HEK293 (cell line): ENCODE results near the gene PNMA5.

Source experiments
- CTCF ChIA-PET: fragments of 350-600 bp; formaldehyde crosslinking; extraction: SDS; loops from one replicate; lab custom pipeline; 2021; ENCODE audit warnings: antibody characterized with exemption; lab: Yijun Ruan, JAX
- POLR2A ChIA-PET: fragments of 300-600 bp; formaldehyde crosslinking; extraction: SDS; loops from one replicate; lab custom pipeline; 2020; ENCODE audit warnings: antibody characterized with exemption, inconsistent platforms; lab: Yijun Ruan, JAX
- H3K27ac ChIP-seq: fragments of 200-500 bp; sonication (Bioruptor generic); 2 replicates; pipeline ENCODE4 v1.5.1; 2014; ENCODE audit warnings: low read depth, low read length, control low read depth, inconsistent platforms; ENCODE audit errors: extremely low read depth
- H3K36me3 ChIP-seq, 2 experiments: fragments of 200-500 bp in 1 of 2; sonication (Bioruptor generic) in 1 of 2; 1 replicate in 1 of 2; 2 replicates in 1 of 2; pipeline ENCODE4 v1.5.1; 2014 to 2017; ENCODE audit warnings: inconsistent platforms in 2 of 2, low read length in 2 of 2; ENCODE audit not compliant: control insufficient read depth in 2 of 2, insufficient read depth in 1 of 2
- H3K4me1 ChIP-seq: fragments of 200-500 bp; sonication (Bioruptor generic); 2 replicates; pipeline ENCODE4 v1.5.1; 2014; ENCODE audit warnings: mild to moderate bottlenecking, low read length, inconsistent platforms; ENCODE audit not compliant: control insufficient read depth, insufficient read depth
- H3K4me3 ChIP-seq: 2 replicates; pipeline ENCODE4 v1.5.1; 2011; ENCODE audit warnings: low read depth, mild to moderate bottlenecking, control low read depth, low read length, moderate library complexity
- H3K9me3 ChIP-seq: fragments of 200-500 bp; sonication (Bioruptor generic); 2 replicates; pipeline ENCODE4 v1.5.1; 2014; ENCODE audit warnings: low read depth, low read length, inconsistent platforms; ENCODE audit not compliant: control insufficient read depth, insufficient read depth
- GFI1B ChIP-seq: fragments of 450-650 bp; formaldehyde crosslinking; IDR thresholded peaks from 2 replicates; pipeline ENCODE4 v1.5.1; 2016; ENCODE audit warnings: missing biosample characterization, missing genetic modification characterization
- KLF16 ChIP-seq: fragments of 450-650 bp; formaldehyde crosslinking; IDR thresholded peaks from 2 replicates; pipeline ENCODE4 v1.5.1; 2017; ENCODE audit warnings: missing biosample characterization, missing genetic modification characterization
- KLF8 ChIP-seq: fragments of 450-650 bp; formaldehyde crosslinking; IDR thresholded peaks from 2 replicates; pipeline ENCODE4 v1.5.1; 2016; ENCODE audit warnings: missing biosample characterization, missing genetic modification characterization
- MEIS1 ChIP-seq: sonication (generic); formaldehyde crosslinking; IDR thresholded peaks from 2 replicates; pipeline ENCODE4 v1.8.1; 2022; ENCODE audit warnings: missing genetic modification reagents, mild to moderate bottlenecking, borderline replicate concordance
- REPIN1 ChIP-seq: fragments of 450-650 bp; formaldehyde crosslinking; IDR thresholded peaks from 2 replicates; pipeline ENCODE4 v1.5.1; 2017; ENCODE audit warnings: missing biosample characterization, missing genetic modification characterization, low read depth
- SP2 ChIP-seq: fragments of 450-650 bp; formaldehyde crosslinking; IDR thresholded peaks from 2 replicates; pipeline ENCODE4 v1.5.1; 2016; ENCODE audit warnings: missing biosample characterization, missing genetic modification characterization
- ZBTB21 ChIP-seq: fragments of 450-650 bp; formaldehyde crosslinking; IDR thresholded peaks from 2 replicates; pipeline ENCODE4 v1.5.1; 2017; ENCODE audit warnings: missing biosample characterization, missing genetic modification characterization
- ZFP37 ChIP-seq: fragments of 450-650 bp; formaldehyde crosslinking; IDR thresholded peaks from 2 replicates; pipeline ENCODE4 v1.5.1; 2016; ENCODE audit warnings: missing biosample characterization, missing genetic modification characterization
- ZFP41 ChIP-seq: fragments of 450-650 bp; formaldehyde crosslinking; IDR thresholded peaks from 2 replicates; pipeline ENCODE4 v1.5.1; 2016; ENCODE audit warnings: missing biosample characterization, missing genetic modification characterization, borderline replicate concordance
- ZIC2 ChIP-seq: fragments of 450-650 bp; formaldehyde crosslinking; IDR thresholded peaks from 2 replicates; pipeline ENCODE4 v1.5.1; 2016; ENCODE audit warnings: missing biosample characterization, missing genetic modification characterization
- ZNF174 ChIP-seq: fragments of 450-650 bp; formaldehyde crosslinking; IDR thresholded peaks from 2 replicates; pipeline ENCODE4 v1.5.0; 2017; ENCODE audit warnings: missing biosample characterization, mild to moderate bottlenecking, missing genetic modification characterization
- ZNF2 ChIP-seq: fragments of 450-650 bp; formaldehyde crosslinking; IDR thresholded peaks from 2 replicates; pipeline ENCODE4 v1.5.1; 2016; ENCODE audit warnings: missing biosample characterization, missing genetic modification characterization
- ZNF214 ChIP-seq: fragments of 450-650 bp; formaldehyde crosslinking; IDR thresholded peaks from 2 replicates; pipeline ENCODE4 v1.5.1; 2017; ENCODE audit warnings: missing biosample characterization, mild to moderate bottlenecking, missing genetic modification characterization, borderline replicate concordance
- ZNF223 ChIP-seq: fragments of 450-650 bp; formaldehyde crosslinking; IDR thresholded peaks from 2 replicates; pipeline ENCODE4 v1.5.1; 2016; ENCODE audit warnings: missing biosample characterization, missing genetic modification characterization
- ZNF266 ChIP-seq: fragments of 450-650 bp; formaldehyde crosslinking; IDR thresholded peaks from 2 replicates; pipeline ENCODE4 v1.5.1; 2016; ENCODE audit warnings: missing biosample characterization, missing genetic modification characterization, low read depth
- ZNF335 ChIP-seq: fragments of 450-650 bp; formaldehyde crosslinking; conservative IDR thresholded peaks from 2 replicates; pipeline ENCODE4 v1.5.1; 2016; ENCODE audit warnings: missing biosample characterization, missing genetic modification characterization
- ZNF530 ChIP-seq: fragments of 450-650 bp; formaldehyde crosslinking; IDR thresholded peaks from 2 replicates; pipeline ENCODE4 v1.5.1; 2016; ENCODE audit warnings: low read depth, missing biosample characterization, missing genetic modification characterization
- ZNF560 ChIP-seq: fragments of 450-650 bp; formaldehyde crosslinking; IDR thresholded peaks from 2 replicates; pipeline ENCODE4 v1.5.1; 2017; ENCODE audit warnings: missing biosample characterization, missing genetic modification characterization, borderline replicate concordance
- ZNF596 ChIP-seq: fragments of 450-650 bp; IDR thresholded peaks from 2 replicates; pipeline ENCODE4 v1.5.0; 2018; ENCODE audit warnings: missing biosample characterization, mild to moderate bottlenecking, missing genetic modification characterization, moderate library complexity
- ZNF654 ChIP-seq: fragments of 450-650 bp; formaldehyde crosslinking; IDR thresholded peaks from 2 replicates; pipeline ENCODE4 v1.5.1; 2016; ENCODE audit warnings: low read depth, missing biosample characterization, missing genetic modification characterization
- ZNF707 ChIP-seq: fragments of 450-650 bp; formaldehyde crosslinking; IDR thresholded peaks from 2 replicates; pipeline ENCODE4 v1.5.1; 2016; ENCODE audit warnings: missing biosample characterization, missing genetic modification characterization
- ZNF830 ChIP-seq: fragments of 450-650 bp; IDR thresholded peaks from 2 replicates; pipeline ENCODE4 v1.5.0; 2018; ENCODE audit warnings: missing biosample characterization, missing genetic modification characterization, low read depth, mild to moderate bottlenecking, moderate library complexity
- ZNF843 ChIP-seq: fragments of 450-650 bp; formaldehyde crosslinking; IDR thresholded peaks from 2 replicates; pipeline ENCODE4 v1.5.1; 2016; ENCODE audit warnings: missing biosample characterization, missing genetic modification characterization
- TF ChIP-seq, protein P1 (sequence below): fragments of 450-650 bp; formaldehyde crosslinking; IDR thresholded peaks from 2 replicates; pipeline ENCODE4 v1.5.1; 2016; ENCODE audit warnings: missing biosample characterization, missing genetic modification characterization
- TF ChIP-seq, protein P2 (sequence below): fragments of 450-650 bp; formaldehyde crosslinking; IDR thresholded peaks from 2 replicates; pipeline ENCODE4 v1.5.1; 2017; ENCODE audit warnings: missing biosample characterization, mild to moderate bottlenecking, missing genetic modification characterization, moderate library complexity
- TF ChIP-seq, protein P3 (sequence below): fragments of 450-650 bp; formaldehyde crosslinking; IDR thresholded peaks from 2 replicates; pipeline ENCODE4 v1.5.1; 2016; ENCODE audit warnings: missing biosample characterization, missing genetic modification characterization, borderline replicate concordance
- TF ChIP-seq, protein P4 (sequence below): fragments of 450-650 bp; formaldehyde crosslinking; IDR thresholded peaks from 2 replicates; pipeline ENCODE4; 2016; ENCODE audit warnings: missing biosample characterization, missing genetic modification characterization

PNMA5 gene

DNA sequence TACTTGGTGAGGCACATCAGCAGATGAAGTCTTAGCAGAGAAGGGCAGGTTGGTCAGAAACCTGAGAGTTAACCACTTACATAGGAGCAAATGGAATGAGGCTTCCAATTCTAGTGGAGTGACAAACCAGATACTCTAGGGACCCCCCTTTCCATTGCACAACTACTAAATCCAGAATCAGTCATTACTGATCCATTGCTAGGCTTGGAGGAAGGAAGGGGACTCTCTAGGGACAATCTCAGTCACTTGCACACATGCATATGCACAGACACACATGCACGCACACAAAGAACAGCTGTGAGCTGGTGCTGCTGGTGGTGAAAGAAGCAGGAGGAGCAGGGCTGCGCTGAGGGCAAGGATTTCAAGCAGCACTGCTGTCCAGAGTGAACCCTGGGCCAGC is 25.7 kb downstream of the PNMA5 start:
- Histone ChIP-seq H3K36me3 (no peaks in the 10 kb centered on the region), H3K27ac (no peak overlapping the region), H3K9me3 (no peaks in the 10 kb centered on the region), H3K4me1 (no peaks in the 10 kb centered on the region), H3K4me3 (no peak overlapping the region)
- POLR2A ChIA-PET: no interaction called here
- TF ChIP-seq ZNF596 (no peak), KLF8 (tag by site-specific recombination) (no peak), ZNF335 (tag by site-specific recombination) (no peak), ZNF223 (tag by site-specific recombination) (no peak), MEIS1 (CRISPR knock-in tag) (no peak), ZNF654 (tag by site-specific recombination) (no peak), SP2 (tag by site-specific recombination) (no peak), ZNF530 (tag by site-specific recombination) (no peak), ZNF174 (tag by site-specific recombination) (no peak), ZNF560 (tag by site-specific recombination) (no peak), ZNF830 (tag by site-specific recombination) (no peak), ZFP41 (tag by site-specific recombination) (no peak)
- TF ChIP-seq, protein P1, sequence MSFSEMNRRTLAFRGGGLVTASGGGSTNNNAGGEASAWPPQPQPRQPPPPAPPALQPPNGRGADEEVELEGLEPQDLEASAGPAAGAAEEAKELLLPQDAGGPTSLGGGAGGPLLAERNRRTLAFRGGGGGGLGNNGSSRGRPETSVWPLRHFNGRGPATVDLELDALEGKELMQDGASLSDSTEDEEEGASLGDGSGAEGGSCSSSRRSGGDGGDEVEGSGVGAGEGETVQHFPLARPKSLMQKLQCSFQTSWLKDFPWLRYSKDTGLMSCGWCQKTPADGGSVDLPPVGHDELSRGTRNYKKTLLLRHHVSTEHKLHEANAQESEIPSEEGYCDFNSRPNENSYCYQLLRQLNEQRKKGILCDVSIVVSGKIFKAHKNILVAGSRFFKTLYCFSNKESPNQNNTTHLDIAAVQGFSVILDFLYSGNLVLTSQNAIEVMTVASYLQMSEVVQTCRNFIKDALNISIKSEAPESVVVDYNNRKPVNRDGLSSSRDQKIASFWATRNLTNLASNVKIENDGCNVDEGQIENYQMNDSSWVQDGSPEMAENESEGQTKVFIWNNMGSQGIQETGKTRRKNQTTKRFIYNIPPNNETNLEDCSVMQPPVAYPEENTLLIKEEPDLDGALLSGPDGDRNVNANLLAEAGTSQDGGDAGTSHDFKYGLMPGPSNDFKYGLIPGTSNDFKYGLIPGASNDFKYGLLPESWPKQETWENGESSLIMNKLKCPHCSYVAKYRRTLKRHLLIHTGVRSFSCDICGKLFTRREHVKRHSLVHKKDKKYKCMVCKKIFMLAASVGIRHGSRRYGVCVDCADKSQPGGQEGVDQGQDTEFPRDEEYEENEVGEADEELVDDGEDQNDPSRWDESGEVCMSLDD: no peak
- TF ChIP-seq, protein P2, sequence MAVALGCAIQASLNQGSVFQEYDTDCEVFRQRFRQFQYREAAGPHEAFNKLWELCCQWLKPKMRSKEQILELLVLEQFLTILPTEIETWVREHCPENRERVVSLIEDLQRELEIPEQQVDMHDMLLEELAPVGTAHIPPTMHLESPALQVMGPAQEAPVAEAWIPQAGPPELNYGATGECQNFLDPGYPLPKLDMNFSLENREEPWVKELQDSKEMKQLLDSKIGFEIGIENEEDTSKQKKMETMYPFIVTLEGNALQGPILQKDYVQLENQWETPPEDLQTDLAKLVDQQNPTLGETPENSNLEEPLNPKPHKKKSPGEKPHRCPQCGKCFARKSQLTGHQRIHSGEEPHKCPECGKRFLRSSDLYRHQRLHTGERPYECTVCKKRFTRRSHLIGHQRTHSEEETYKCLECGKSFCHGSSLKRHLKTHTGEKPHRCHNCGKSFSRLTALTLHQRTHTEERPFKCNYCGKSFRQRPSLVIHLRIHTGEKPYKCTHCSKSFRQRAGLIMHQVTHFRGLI (tag by site-specific recombination): no peak
- CTCF ChIA-PET: interaction anchor here (1.3 kb wide), 1 partner anchor 9 kb away, joined by 7 read pairs; no protein-coding TSS in a partner anchor

DNA sequence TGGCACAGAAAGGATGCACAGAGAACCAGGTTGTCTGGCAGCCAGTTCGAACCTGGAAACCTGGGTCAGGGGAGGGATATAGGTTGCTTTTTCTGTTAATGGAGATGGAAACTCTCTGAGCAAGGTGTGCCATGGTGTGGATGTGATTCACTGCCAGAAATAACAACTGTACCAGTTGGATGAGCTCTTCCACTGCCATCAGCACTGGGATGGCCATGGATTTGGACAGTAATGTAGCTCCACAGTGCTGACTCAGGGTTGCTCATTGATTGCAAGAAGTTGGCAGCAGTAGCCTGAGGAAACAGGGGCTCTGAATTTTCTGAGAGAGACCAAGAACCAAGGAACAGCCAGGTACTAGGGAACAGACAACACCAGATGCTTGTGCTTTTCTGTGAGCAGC is 33.8 kb downstream of the PNMA5 start:
- CTCF ChIA-PET: interaction anchor here (0.6 to 2.5 kb wide), 8 partner anchors 9 to 1053 kb away, joined by 3 to 9 read pairs (median 6); no protein-coding TSS in a partner anchor

More for the DNA sequence above, 33.8 kb downstream of the PNMA5 start:
- no peak for TF ChIP-seq ZIC2 (tag by site-specific recombination)
- TF ChIP-seq ZNF707 (tag by site-specific recombination): no peak
- TF ChIP-seq, protein P3, sequence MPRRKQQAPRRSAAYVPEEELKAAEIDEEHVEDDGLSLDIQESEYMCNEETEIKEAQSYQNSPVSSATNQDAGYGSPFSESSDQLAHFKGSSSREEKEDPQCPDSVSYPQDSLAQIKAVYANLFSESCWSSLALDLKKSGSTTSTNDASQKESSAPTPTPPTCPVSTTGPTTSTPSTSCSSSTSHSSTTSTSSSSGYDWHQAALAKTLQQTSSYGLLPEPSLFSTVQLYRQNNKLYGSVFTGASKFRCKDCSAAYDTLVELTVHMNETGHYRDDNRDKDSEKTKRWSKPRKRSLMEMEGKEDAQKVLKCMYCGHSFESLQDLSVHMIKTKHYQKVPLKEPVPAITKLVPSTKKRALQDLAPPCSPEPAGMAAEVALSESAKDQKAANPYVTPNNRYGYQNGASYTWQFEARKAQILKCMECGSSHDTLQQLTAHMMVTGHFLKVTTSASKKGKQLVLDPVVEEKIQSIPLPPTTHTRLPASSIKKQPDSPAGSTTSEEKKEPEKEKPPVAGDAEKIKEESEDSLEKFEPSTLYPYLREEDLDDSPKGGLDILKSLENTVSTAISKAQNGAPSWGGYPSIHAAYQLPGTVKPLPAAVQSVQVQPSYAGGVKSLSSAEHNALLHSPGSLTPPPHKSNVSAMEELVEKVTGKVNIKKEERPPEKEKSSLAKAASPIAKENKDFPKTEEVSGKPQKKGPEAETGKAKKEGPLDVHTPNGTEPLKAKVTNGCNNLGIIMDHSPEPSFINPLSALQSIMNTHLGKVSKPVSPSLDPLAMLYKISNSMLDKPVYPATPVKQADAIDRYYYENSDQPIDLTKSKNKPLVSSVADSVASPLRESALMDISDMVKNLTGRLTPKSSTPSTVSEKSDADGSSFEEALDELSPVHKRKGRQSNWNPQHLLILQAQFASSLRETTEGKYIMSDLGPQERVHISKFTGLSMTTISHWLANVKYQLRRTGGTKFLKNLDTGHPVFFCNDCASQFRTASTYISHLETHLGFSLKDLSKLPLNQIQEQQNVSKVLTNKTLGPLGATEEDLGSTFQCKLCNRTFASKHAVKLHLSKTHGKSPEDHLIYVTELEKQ: no peak
- TF ChIP-seq ZBTB21: no peak
- TF ChIP-seq GFI1B: no peak
- TF ChIP-seq, protein P4, sequence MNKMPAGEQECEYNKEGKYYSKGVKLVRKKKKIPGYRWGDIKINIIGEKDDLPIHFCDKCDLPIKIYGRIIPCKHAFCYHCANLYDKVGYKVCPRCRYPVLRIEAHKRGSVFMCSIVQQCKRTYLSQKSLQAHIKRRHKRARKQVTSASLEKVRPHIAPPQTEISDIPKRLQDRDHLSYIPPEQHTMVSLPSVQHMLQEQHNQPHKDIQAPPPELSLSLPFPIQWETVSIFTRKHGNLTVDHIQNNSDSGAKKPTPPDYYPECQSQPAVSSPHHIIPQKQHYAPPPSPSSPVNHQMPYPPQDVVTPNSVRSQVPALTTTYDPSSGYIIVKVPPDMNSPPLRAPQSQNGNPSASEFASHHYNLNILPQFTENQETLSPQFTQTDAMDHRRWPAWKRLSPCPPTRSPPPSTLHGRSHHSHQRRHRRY: no peak
- TF ChIP-seq KLF16 (tag by site-specific recombination): no peak
- TF ChIP-seq ZFP37 (tag by site-specific recombination): no peak
- TF ChIP-seq ZNF266 (tag by site-specific recombination): no peak
- TF ChIP-seq ZNF843 (tag by site-specific recombination): no peak
- TF ChIP-seq REPIN1 (tag by site-specific recombination): no peak
- TF ChIP-seq ZNF214 (tag by site-specific recombination): no peak
- TF ChIP-seq ZNF2: no peak
- no peak for TF ChIP-seq ZNF530 (tag by site-specific recombination)
- Histone ChIP-seq H3K4me3 (no peak overlapping the region), H3K4me1 (no peaks in the 10 kb centered on the region), H3K27ac (no peak overlapping the region), H3K9me3 (no peaks in the 10 kb centered on the region), H3K36me3 (no peaks in the 10 kb centered on the region)
- POLR2A ChIA-PET: no interaction called here
